Measurements from ENCODE around the gene QARS1.

DNA sequence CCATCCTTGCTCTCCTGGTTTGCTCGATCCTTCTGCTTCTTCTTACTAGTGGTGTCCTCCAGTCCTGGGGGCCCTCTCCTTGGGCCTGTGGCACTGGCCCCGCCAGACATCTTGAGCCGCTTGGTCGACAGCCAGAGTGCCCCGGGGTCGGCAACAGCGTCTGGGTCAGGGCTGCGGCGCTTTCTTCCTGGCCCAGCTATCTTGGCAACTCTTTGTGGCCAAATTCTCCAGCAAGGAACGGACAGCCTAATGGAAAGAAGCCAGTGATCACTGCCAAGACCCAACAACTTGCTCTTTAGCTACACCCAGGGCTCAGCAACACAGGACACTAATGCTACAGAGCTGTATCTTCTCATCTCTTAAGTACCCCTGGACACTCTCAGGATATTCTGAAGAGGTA is 14.5 kb upstream of the QARS1 start:
- TF ChIP-seq POLR2AphosphoS5 (IDR thresholded peaks at IDR 0.05) (no peak), POLR2A (IDR thresholded peaks at IDR 0.05) (no peak)
- TF ChIP-seq, protein P1, sequence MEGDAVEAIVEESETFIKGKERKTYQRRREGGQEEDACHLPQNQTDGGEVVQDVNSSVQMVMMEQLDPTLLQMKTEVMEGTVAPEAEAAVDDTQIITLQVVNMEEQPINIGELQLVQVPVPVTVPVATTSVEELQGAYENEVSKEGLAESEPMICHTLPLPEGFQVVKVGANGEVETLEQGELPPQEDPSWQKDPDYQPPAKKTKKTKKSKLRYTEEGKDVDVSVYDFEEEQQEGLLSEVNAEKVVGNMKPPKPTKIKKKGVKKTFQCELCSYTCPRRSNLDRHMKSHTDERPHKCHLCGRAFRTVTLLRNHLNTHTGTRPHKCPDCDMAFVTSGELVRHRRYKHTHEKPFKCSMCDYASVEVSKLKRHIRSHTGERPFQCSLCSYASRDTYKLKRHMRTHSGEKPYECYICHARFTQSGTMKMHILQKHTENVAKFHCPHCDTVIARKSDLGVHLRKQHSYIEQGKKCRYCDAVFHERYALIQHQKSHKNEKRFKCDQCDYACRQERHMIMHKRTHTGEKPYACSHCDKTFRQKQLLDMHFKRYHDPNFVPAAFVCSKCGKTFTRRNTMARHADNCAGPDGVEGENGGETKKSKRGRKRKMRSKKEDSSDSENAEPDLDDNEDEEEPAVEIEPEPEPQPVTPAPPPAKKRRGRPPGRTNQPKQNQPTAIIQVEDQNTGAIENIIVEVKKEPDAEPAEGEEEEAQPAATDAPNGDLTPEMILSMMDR (IDR thresholded peaks at IDR 0.05): no peak
